SK-N-MC (cell line): ENCODE measurements around the gene RRAGB.

Experiments used
- EZH2 ChIP-seq: fragments of 200-600 bp; sonication (generic); IDR thresholded peaks from one replicate; pipeline ENCODE4 v1.6.1; 2017; ENCODE audit warnings: antibody characterized with exemption
- FOXP2 ChIP-seq: optimal IDR thresholded peaks from 2 replicates; pipeline ENCODE3; 2011; ENCODE audit warnings: mild to moderate bottlenecking, moderate library complexity; ENCODE audit not compliant: insufficient read depth; ENCODE audit errors: extremely low read length, control extremely low read depth
- POLR2AphosphoS5 ChIP-seq: IDR thresholded peaks from 2 replicates; pipeline ENCODE4 v1.6.1; 2012; ENCODE audit warnings: mild to moderate bottlenecking, low read depth, low read length, borderline replicate concordance

GRCh38 chrX:55715847-55716246 is 1.7 kb upstream of the RRAGB start:
- TF ChIP-seq POLR2AphosphoS5, result no peak
- TF ChIP-seq EZH2, result no peak
- TF ChIP-seq FOXP2, result no peak
